ENCODE data around the gene BHLHE23.

GRCh38 chr20:62979876-62980373, 26.8 kb downstream of the BHLHE23 start:
- TF ChIP-seq, protein P1, sequence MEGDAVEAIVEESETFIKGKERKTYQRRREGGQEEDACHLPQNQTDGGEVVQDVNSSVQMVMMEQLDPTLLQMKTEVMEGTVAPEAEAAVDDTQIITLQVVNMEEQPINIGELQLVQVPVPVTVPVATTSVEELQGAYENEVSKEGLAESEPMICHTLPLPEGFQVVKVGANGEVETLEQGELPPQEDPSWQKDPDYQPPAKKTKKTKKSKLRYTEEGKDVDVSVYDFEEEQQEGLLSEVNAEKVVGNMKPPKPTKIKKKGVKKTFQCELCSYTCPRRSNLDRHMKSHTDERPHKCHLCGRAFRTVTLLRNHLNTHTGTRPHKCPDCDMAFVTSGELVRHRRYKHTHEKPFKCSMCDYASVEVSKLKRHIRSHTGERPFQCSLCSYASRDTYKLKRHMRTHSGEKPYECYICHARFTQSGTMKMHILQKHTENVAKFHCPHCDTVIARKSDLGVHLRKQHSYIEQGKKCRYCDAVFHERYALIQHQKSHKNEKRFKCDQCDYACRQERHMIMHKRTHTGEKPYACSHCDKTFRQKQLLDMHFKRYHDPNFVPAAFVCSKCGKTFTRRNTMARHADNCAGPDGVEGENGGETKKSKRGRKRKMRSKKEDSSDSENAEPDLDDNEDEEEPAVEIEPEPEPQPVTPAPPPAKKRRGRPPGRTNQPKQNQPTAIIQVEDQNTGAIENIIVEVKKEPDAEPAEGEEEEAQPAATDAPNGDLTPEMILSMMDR (IDR thresholded peaks at IDR 0.05; ENCODE audit: borderline replicate concordance, extremely low read depth, low read length, poor library complexity, severe bottlenecking), result no peak
- TF ChIP-seq EZH2 (IDR thresholded peaks at IDR 0.05; ENCODE audit: borderline replicate concordance, low read depth, low read length, severe bottlenecking), result no peak
